OCI-LY1 (cell line): ENCODE measurements around the gene TNS4.
A peak's percentile ranks its signal among the peaks of the same experiment; 100 is the strongest.

Source experiments
- H2AFZ ChIP-seq: fragments of 200-600 bp; sonication (generic), shearing (Covaris generic); 2 replicates; pipeline ENCODE4 v1.6.0; 2014; ENCODE audit warnings: antibody characterized with exemption, mild to moderate bottlenecking, low read length
- H3F3A ChIP-seq: fragments of 200-600 bp; sonication (generic), shearing (Covaris generic); 2 replicates; pipeline ENCODE4 v1.6.0; 2014; ENCODE audit warnings: mild to moderate bottlenecking, antibody characterized with exemption, low read length, moderate library complexity; ENCODE audit not compliant: insufficient read depth
- H3K27ac ChIP-seq: fragments of 200-600 bp; sonication (generic); 2 replicates; pipeline ENCODE4 v1.5.1; 2014; ENCODE audit warnings: low read length, mixed run types, mild to moderate bottlenecking, low read depth; ENCODE audit not compliant: poor library complexity, severe bottlenecking
- H3K27me3 ChIP-seq: fragments of 200-600 bp; sonication (generic); 2 replicates; pipeline ENCODE4 v1.6.0; 2014; ENCODE audit warnings: antibody characterized with exemption, mild to moderate bottlenecking, low read length, moderate library complexity; ENCODE audit not compliant: insufficient read depth
- H3K36me3 ChIP-seq: fragments of 200-600 bp; sonication (generic); 2 replicates; pipeline ENCODE4 v1.6.1; 2014; ENCODE audit warnings: mild to moderate bottlenecking, antibody characterized with exemption, low read length, moderate library complexity, mixed read lengths; ENCODE audit not compliant: insufficient read depth
- H3K4me1 ChIP-seq: fragments of 200-600 bp; sonication (generic); 2 replicates; pipeline ENCODE4 v1.5.1; 2014; ENCODE audit warnings: mild to moderate bottlenecking, low read length, moderate library complexity; ENCODE audit not compliant: insufficient read depth, severe bottlenecking
- H3K4me2 ChIP-seq: fragments of 200-600 bp; sonication (generic), shearing (Covaris generic); 2 replicates; pipeline ENCODE4 v1.6.1; 2014; ENCODE audit warnings: low read length
- H3K4me3 ChIP-seq: fragments of 200-600 bp; sonication (generic); 2 replicates; pipeline ENCODE4 v1.5.1; 2014; ENCODE audit warnings: low read length, low read depth, mild to moderate bottlenecking, mixed read lengths; ENCODE audit not compliant: poor library complexity, severe bottlenecking
- H3K79me2 ChIP-seq: fragments of 200-600 bp; shearing (Covaris generic); 2 replicates; pipeline ENCODE4 v1.6.1; 2016; ENCODE audit warnings: mixed run types, low read length, mixed read lengths; ENCODE audit not compliant: insufficient read depth
- H3K9ac ChIP-seq: fragments of 200-600 bp; sonication (generic), shearing (Covaris generic); 2 replicates; pipeline ENCODE4 v1.6.1; 2014; ENCODE audit warnings: mild to moderate bottlenecking, low read length, mixed read lengths
- H3K9me2 ChIP-seq: fragments of 200-600 bp; sonication (generic), shearing (Covaris generic); 2 replicates; pipeline ENCODE4 v1.6.1; 2014; ENCODE audit warnings: low read depth, mild to moderate bottlenecking, low read length, mixed read lengths
- H3K9me3 ChIP-seq: fragments of 200-600 bp; shearing (Covaris generic); 2 replicates; pipeline ENCODE4 v1.6.1; 2014; ENCODE audit warnings: low read length, mixed read lengths
- H4K20me1 ChIP-seq: fragments of 200-600 bp; sonication (generic), shearing (Covaris generic); 2 replicates; pipeline ENCODE4 v1.6.0; 2016; ENCODE audit warnings: mild to moderate bottlenecking, low read length; ENCODE audit not compliant: insufficient read depth
- EZH2 ChIP-seq: fragments of 200-600 bp; sonication (generic), shearing (Covaris generic); IDR thresholded peaks from 2 replicates; pipeline ENCODE4 v1.8.0; 2017; ENCODE audit warnings: borderline replicate concordance, mixed run types, mild to moderate bottlenecking, antibody characterized with exemption, low read length, moderate library complexity, mixed read lengths
- TF ChIP-seq, protein P1 (sequence below): fragments of 200-600 bp; sonication (generic), shearing (Covaris generic); IDR thresholded peaks from 2 replicates; pipeline ENCODE4 v1.5.1; 2017; ENCODE audit warnings: mild to moderate bottlenecking, antibody characterized with exemption, low read length, moderate library complexity, mixed read lengths

The TNS4 gene

GRCh38 chr17:40452216-40452787, 49.1 kb downstream of the TNS4 start:
- no peak overlapping the region for H3K4me2 ChIP-seq
- H3K27ac ChIP-seq = no peak overlapping the region
- H3K79me2 ChIP-seq = no peaks in the 10 kb centered on the region
- no peak for TF ChIP-seq EZH2
- TF ChIP-seq, protein P1, sequence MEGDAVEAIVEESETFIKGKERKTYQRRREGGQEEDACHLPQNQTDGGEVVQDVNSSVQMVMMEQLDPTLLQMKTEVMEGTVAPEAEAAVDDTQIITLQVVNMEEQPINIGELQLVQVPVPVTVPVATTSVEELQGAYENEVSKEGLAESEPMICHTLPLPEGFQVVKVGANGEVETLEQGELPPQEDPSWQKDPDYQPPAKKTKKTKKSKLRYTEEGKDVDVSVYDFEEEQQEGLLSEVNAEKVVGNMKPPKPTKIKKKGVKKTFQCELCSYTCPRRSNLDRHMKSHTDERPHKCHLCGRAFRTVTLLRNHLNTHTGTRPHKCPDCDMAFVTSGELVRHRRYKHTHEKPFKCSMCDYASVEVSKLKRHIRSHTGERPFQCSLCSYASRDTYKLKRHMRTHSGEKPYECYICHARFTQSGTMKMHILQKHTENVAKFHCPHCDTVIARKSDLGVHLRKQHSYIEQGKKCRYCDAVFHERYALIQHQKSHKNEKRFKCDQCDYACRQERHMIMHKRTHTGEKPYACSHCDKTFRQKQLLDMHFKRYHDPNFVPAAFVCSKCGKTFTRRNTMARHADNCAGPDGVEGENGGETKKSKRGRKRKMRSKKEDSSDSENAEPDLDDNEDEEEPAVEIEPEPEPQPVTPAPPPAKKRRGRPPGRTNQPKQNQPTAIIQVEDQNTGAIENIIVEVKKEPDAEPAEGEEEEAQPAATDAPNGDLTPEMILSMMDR = no peak
- peaks cover 13% of the 10 kb centered on the region for H3K27me3 ChIP-seq
- no peaks in the 10 kb centered on the region for H3K4me1 ChIP-seq
- H2AFZ ChIP-seq = no peak overlapping the region
- no peak overlapping the region for H3K9ac ChIP-seq
- H3K9me2 ChIP-seq = no peaks in the 10 kb centered on the region
- no peaks in the 10 kb centered on the region for H3K36me3 ChIP-seq
- no peaks in the 10 kb centered on the region for H4K20me1 ChIP-seq
- H3K9me3 ChIP-seq = no peaks in the 10 kb centered on the region
- no peak overlapping the region for H3K4me3 ChIP-seq
- H3F3A ChIP-seq = no peaks in the 10 kb centered on the region

- Histone ChIP-seq H3K4me3 (no peak overlapping the region), H3K4me2 (no peak overlapping the region), H3K4me1 (no peaks in the 10 kb centered on the region), H4K20me1 (no peaks in the 10 kb centered on the region), H3K27me3 (peaks cover 19% of the 10 kb centered on the region), H3K9me2 (no peaks in the 10 kb centered on the region), H3K79me2 (no peaks in the 10 kb centered on the region), H3K9me3 (no peaks in the 10 kb centered on the region), H3K9ac (no peak overlapping the region), H3K27ac (no peak overlapping the region), H3K36me3 (no peaks in the 10 kb centered on the region), H2AFZ (no peak overlapping the region), H3F3A (no peaks in the 10 kb centered on the region)
- TF ChIP-seq, protein P1 = no peak
- no peak for TF ChIP-seq EZH2
Observed at GRCh38 chr17:40451420-40451819, 50.0 kb downstream of the TNS4 start.

DNA sequence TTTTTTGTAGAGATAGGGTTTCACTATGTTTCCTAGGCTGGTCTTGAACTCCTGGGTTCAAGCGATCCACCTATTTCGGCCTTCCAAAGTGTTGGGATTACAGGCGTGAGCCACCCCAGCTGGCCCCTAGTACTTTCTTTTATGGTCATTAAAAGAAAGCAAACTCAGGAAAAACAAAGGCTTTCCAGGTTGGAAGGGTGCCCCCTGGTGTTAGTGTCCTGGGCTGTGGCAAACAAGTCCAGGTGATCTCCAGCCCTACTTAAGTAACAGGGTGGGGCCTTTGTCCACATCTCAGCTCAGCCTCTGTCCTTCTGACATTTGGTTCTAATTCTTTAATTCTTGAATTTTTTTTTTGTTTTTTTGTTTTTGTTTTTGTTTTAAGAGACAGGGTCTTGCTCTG, 51.2 kb downstream of the TNS4 start:
- Histone ChIP-seq H3K4me2 (no peak overlapping the region), H3K4me1 (peaks cover 2% of the 10 kb centered on the region), H3K27me3 (peaks cover 19% of the 10 kb centered on the region), H3F3A (no peaks in the 10 kb centered on the region), H3K36me3 (no peaks in the 10 kb centered on the region), H3K27ac (no peak overlapping the region), H3K9ac (no peak overlapping the region), H4K20me1 (no peaks in the 10 kb centered on the region), H3K4me3 (no peak overlapping the region), H2AFZ (no peak overlapping the region), H3K79me2 (no peaks in the 10 kb centered on the region), H3K9me2 (no peaks in the 10 kb centered on the region), H3K9me3 (no peaks in the 10 kb centered on the region)
- TF ChIP-seq EZH2 = no peak
- TF ChIP-seq, protein P1 = peak; percentile 63
